Measurements from ENCODE around the gene ZIC5. TPM values are rescaled to one million over a fixed set of nuclear protein-coding genes. Genes with fewer than 3 reads are reported as not detected.

ZIC5 gene
- total RNA-seq, 1 experiment from 2014 or later = not detected

DNA sequence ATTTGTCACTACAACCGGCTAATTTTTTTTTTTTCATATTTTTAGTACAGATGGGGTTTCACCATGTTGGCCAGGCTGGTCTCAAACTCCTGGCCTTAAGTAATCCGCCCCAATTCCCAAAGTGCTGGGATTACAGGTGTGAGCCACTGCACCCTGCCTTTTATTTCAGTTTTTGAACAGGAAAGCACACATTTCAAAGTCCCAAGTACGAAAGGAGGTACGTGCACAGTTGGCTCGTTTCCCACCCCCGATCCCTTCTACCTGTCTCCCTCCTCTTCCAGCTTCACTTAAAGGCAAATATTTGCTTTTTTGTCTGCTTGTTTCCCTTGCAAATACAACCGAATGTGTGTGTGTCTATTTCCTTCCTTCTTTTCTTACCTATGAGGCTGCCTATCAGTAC is 30.5 kb downstream of the ZIC5 start:
- Histone ChIP-seq H3K36me3 (ENCODE audit: low read depth, low read length) (no peaks in the 10 kb centered on the region), H2AFZ (ENCODE audit: low read length) (no peak overlapping the region), H3K9me2 (replicated peaks; ENCODE audit: low read length) (no peaks in the 10 kb centered on the region), H3K4me2 (ENCODE audit: low read length) (no peak overlapping the region), H3K9me3 (ENCODE audit: low read length) (no peaks in the 10 kb centered on the region), H3K4me3 (ENCODE audit: low read length) (no peak overlapping the region), H4K20me1 (ENCODE audit: low read length) (no peaks in the 10 kb centered on the region), H3K27ac (ENCODE audit: low read length) (no peak overlapping the region), H3F3A (ENCODE audit: low read length, unreplicated experiment) (no peaks in the 10 kb centered on the region), H3K9ac (ENCODE audit: low read length) (no peak overlapping the region), H3K4me1 (ENCODE audit: insufficient read depth, low read length) (no peaks in the 10 kb centered on the region), H3K79me2 (ENCODE audit: low read length) (no peaks in the 10 kb centered on the region), H3K27me3 (ENCODE audit: low read length) (no peaks in the 10 kb centered on the region; the same call in 1 of the 2 replicates)
- TF ChIP-seq, protein P1, sequence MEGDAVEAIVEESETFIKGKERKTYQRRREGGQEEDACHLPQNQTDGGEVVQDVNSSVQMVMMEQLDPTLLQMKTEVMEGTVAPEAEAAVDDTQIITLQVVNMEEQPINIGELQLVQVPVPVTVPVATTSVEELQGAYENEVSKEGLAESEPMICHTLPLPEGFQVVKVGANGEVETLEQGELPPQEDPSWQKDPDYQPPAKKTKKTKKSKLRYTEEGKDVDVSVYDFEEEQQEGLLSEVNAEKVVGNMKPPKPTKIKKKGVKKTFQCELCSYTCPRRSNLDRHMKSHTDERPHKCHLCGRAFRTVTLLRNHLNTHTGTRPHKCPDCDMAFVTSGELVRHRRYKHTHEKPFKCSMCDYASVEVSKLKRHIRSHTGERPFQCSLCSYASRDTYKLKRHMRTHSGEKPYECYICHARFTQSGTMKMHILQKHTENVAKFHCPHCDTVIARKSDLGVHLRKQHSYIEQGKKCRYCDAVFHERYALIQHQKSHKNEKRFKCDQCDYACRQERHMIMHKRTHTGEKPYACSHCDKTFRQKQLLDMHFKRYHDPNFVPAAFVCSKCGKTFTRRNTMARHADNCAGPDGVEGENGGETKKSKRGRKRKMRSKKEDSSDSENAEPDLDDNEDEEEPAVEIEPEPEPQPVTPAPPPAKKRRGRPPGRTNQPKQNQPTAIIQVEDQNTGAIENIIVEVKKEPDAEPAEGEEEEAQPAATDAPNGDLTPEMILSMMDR (conservative IDR thresholded peaks at IDR 0.05; ENCODE audit: low read depth, low read length) = no peak
- no peak for TF ChIP-seq EZH2 (IDR thresholded peaks at IDR 0.05; ENCODE audit: low read length, unreplicated experiment)
- TF ChIP-seq EZH2phosphoT487 (IDR thresholded peaks at IDR 0.05; ENCODE audit: borderline replicate concordance, low read length) = no peak
- no TSS peak for BruUV-seq (replicated peaks)
- ATAC-seq (no peak), DNase-seq (no peak)
- CTCF ChIA-PET = no interaction called here
- intact Hi-C loops (cut with micrococcal nuclease) = no loop called here
- POLR2A ChIA-PET (ENCODE audit: unreplicated experiment) = no interaction called here

DNA sequence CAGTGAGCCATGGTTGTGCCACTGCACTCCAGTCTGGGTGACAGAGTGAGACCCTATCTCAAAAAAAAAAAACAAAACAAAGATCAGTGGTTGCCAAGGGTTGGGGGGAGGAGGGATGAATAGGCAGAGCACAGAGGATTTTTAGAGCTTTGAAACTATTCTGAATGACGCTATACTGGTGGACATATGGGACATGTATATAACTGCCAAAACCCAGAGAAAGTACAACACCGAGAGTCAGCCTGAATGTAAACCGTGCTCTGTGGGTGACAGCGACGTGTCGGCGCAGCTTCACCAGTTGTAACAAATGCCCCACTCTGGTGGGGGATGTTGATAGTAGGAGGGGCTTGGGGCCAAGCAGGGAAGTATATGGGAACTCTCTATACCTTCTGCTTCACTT is 32.9 kb downstream of the ZIC5 start:
- no peaks in the 10 kb centered on the region for H3K36me3 ChIP-seq (ENCODE audit: low read depth, low read length)
- ATAC-seq = no peak
- no peaks in the 10 kb centered on the region for H3K4me1 ChIP-seq (ENCODE audit: insufficient read depth, low read length)
- H3K4me3 ChIP-seq (ENCODE audit: low read length) = no peak overlapping the region
- no peak for TF ChIP-seq EZH2 (IDR thresholded peaks at IDR 0.05; ENCODE audit: low read length, unreplicated experiment)
- TF ChIP-seq, protein P1 (conservative IDR thresholded peaks at IDR 0.05; ENCODE audit: low read depth, low read length) = no peak
- no peak for TF ChIP-seq EZH2phosphoT487 (IDR thresholded peaks at IDR 0.05; ENCODE audit: borderline replicate concordance, low read length)
- DNase-seq = no peak
- H2AFZ ChIP-seq (ENCODE audit: low read length) = no peak overlapping the region
- no peak overlapping the region for H3K9ac ChIP-seq (ENCODE audit: low read length)
- no peak overlapping the region for H3K27ac ChIP-seq (ENCODE audit: low read length)
- no TSS peak for BruUV-seq (replicated peaks)
- CTCF ChIA-PET = no interaction called here
- H3F3A ChIP-seq (ENCODE audit: low read length, unreplicated experiment) = no peaks in the 10 kb centered on the region
- no peaks in the 10 kb centered on the region for H3K9me2 ChIP-seq (replicated peaks; ENCODE audit: low read length)
- POLR2A ChIA-PET (ENCODE audit: unreplicated experiment) = no interaction called here
- H3K4me2 ChIP-seq (ENCODE audit: low read length) = no peak overlapping the region
- intact Hi-C loops (cut with micrococcal nuclease) = no loop called here
- H3K27me3 ChIP-seq (ENCODE audit: low read length) = no peaks in the 10 kb centered on the region; the same call in 1 of the 2 replicates
- no peaks in the 10 kb centered on the region for H3K79me2 ChIP-seq (ENCODE audit: low read length)
- H4K20me1 ChIP-seq (ENCODE audit: low read length) = no peaks in the 10 kb centered on the region
- H3K9me3 ChIP-seq (ENCODE audit: low read length) = no peaks in the 10 kb centered on the region

DNA sequence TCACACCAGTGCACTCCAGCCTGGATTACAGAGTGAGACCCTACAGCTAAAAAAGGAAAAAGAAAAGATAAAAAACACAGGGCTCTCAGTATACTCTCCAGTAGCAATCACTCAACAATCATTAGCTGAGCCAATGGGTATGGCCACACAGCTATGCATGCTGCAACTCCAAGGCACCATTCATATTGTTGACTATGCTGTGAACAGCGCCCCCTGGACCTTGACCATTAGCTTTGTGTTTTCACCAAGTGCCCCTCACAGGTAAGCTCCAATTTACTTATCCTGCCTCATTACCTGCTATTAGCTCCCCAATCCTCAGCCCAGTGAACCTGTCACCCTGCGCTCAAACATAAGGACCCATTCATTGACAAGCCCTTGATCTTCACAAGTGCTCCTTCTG is 35.8 kb downstream of the ZIC5 start:
- Histone ChIP-seq H3K36me3 (ENCODE audit: low read depth, low read length) (no peaks in the 10 kb centered on the region), H3K9ac (ENCODE audit: low read length) (no peak overlapping the region), H3K4me2 (ENCODE audit: low read length) (no peak overlapping the region), H3K4me3 (ENCODE audit: low read length) (no peak overlapping the region), H2AFZ (ENCODE audit: low read length) (no peak overlapping the region), H3K4me1 (ENCODE audit: insufficient read depth, low read length) (no peaks in the 10 kb centered on the region), H3K27me3 (ENCODE audit: low read length) (no peaks in the 10 kb centered on the region; the same call in 1 of the 2 replicates), H3K27ac (ENCODE audit: low read length) (no peak overlapping the region), H3K9me3 (ENCODE audit: low read length) (no peaks in the 10 kb centered on the region), H3K79me2 (ENCODE audit: low read length) (no peaks in the 10 kb centered on the region), H3F3A (ENCODE audit: low read length, unreplicated experiment) (no peaks in the 10 kb centered on the region), H4K20me1 (ENCODE audit: low read length) (no peaks in the 10 kb centered on the region), H3K9me2 (replicated peaks; ENCODE audit: low read length) (no peaks in the 10 kb centered on the region)
- intact Hi-C loops (cut with micrococcal nuclease) = no loop called here
- DNase-seq = no peak
- TF ChIP-seq EZH2 (IDR thresholded peaks at IDR 0.05; ENCODE audit: low read length, unreplicated experiment) (no peak), EZH2phosphoT487 (IDR thresholded peaks at IDR 0.05; ENCODE audit: borderline replicate concordance, low read length) (no peak)
- TF ChIP-seq, protein P1 (conservative IDR thresholded peaks at IDR 0.05; ENCODE audit: low read depth, low read length) = peak; percentile 25; the same call in 1 of the 2 replicates
- BruUV-seq (replicated peaks) = no TSS peak
- no peak for ATAC-seq
- ChIA-PET CTCF (no interaction called here), POLR2A (ENCODE audit: unreplicated experiment) (no interaction called here)
